WTC11 (cell line): ENCODE data around the gene CHCHD1. TPM values are rescaled to one million over a fixed set of nuclear protein-coding genes. Genes with fewer than 3 reads are reported as not detected.

Experiments
- ATAC-seq: fragments of 200-7000 bp; cut with Tn5 transposase; 2 replicates; pipeline ENCODE4 v1.10.0; 2021; ENCODE audit warnings: mild to moderate bottlenecking, moderate library complexity
- CTCF ChIA-PET: fragments of 300-600 bp; sonication (Branson Sonifier 250); formaldehyde crosslinking; loops from one replicate; lab custom pipeline; 2021; ENCODE audit warnings: antibody characterized with exemption; lab: Charles Lee
- POLR2A ChIA-PET: fragments of 350-600 bp; sonication (Branson Sonifier 250); formaldehyde crosslinking; loops from one replicate; lab custom pipeline; 2021; ENCODE audit warnings: antibody characterized with exemption; lab: Charles Lee
- DNase-seq: peaks from one replicate; pipeline ENCODE4 v3.0.0; 2021; ENCODE audit warnings: low spot score
- H3K27ac Mint-ChIP-seq: 2 replicates; pipeline ENCODE4 v1.8.0; 2021; ENCODE audit warnings: mixed read lengths
- H3K27me3 Mint-ChIP-seq: 2 replicates; pipeline ENCODE4 v1.8.0; 2021; ENCODE audit warnings: low read depth, mild to moderate bottlenecking, moderate library complexity, mixed read lengths
- H3K36me3 Mint-ChIP-seq: 2 replicates; pipeline ENCODE4 v1.8.0; 2021; ENCODE audit warnings: mixed read lengths
- H3K4me1 Mint-ChIP-seq: 2 replicates; pipeline ENCODE4 v1.8.0; 2022; ENCODE audit warnings: mixed read lengths
- H3K4me3 Mint-ChIP-seq: 2 replicates; pipeline ENCODE4 v1.8.0; 2021; ENCODE audit warnings: mild to moderate bottlenecking, moderate library complexity, mixed read lengths
- H3K9me3 Mint-ChIP-seq: 2 replicates; pipeline ENCODE4 v1.8.0; 2021; ENCODE audit warnings: mixed read lengths
- AFF4 ChIP-seq: sonication (generic); formaldehyde crosslinking; IDR thresholded peaks from 2 replicates; pipeline ENCODE4 v1.8.1; 2023; ENCODE audit warnings: mild to moderate bottlenecking, missing genetic modification reagents, borderline replicate concordance
- CREB1 ChIP-seq: sonication (generic); formaldehyde crosslinking; IDR thresholded peaks from 2 replicates; pipeline ENCODE4 v1.8.0; 2023; ENCODE audit warnings: mild to moderate bottlenecking, missing genetic modification reagents
- FOXJ3 ChIP-seq: sonication (generic); formaldehyde crosslinking; IDR thresholded peaks from 2 replicates; pipeline ENCODE4 v1.9.0; 2021; ENCODE audit warnings: missing genetic modification reagents, mild to moderate bottlenecking, borderline replicate concordance
- PRDM15 ChIP-seq: sonication (generic); formaldehyde crosslinking; IDR thresholded peaks from 2 replicates; pipeline ENCODE4 v1.8.0; 2022; ENCODE audit warnings: missing genetic modification reagents
- PRRX2 ChIP-seq: fragments of 250-450 bp; sonication (Bioruptor Pico); IDR thresholded peaks from 2 replicates; pipeline ENCODE4 v1.8.0; 2021; ENCODE audit warnings: mild to moderate bottlenecking
- RORB ChIP-seq: fragments of 250-450 bp; sonication (Bioruptor Pico); IDR thresholded peaks from 2 replicates; pipeline ENCODE4 v1.9.0; 2021; ENCODE audit warnings: mild to moderate bottlenecking
- SMAD3 ChIP-seq: sonication (generic); formaldehyde crosslinking; IDR thresholded peaks from 2 replicates; pipeline ENCODE4 v1.8.0; 2022; ENCODE audit warnings: missing genetic modification reagents, mild to moderate bottlenecking, borderline replicate concordance
- TEAD4 ChIP-seq: sonication (generic); formaldehyde crosslinking; IDR thresholded peaks from 2 replicates; pipeline ENCODE4 v1.8.0; 2022; ENCODE audit warnings: mild to moderate bottlenecking, missing genetic modification reagents
- ZBTB21 ChIP-seq: sonication (generic); formaldehyde crosslinking; IDR thresholded peaks from 2 replicates; pipeline ENCODE4 v1.8.1; 2023; ENCODE audit warnings: mild to moderate bottlenecking, missing genetic modification reagents, borderline replicate concordance
- ZNF138 ChIP-seq: sonication (generic); formaldehyde crosslinking; conservative IDR thresholded peaks from 2 replicates; pipeline ENCODE4 v1.8.1; 2022; ENCODE audit warnings: mild to moderate bottlenecking, moderate library complexity, missing genetic modification reagents
- ZNF532 ChIP-seq: fragments of 250-450 bp; sonication (Bioruptor Pico); IDR thresholded peaks from 2 replicates; pipeline ENCODE4 v1.9.0; 2021; ENCODE audit warnings: mild to moderate bottlenecking, borderline replicate concordance
- ZNF671 ChIP-seq: fragments of 250-450 bp; sonication (Bioruptor Pico); IDR thresholded peaks from 2 replicates; pipeline ENCODE4 v1.8.0; 2021; ENCODE audit warnings: mild to moderate bottlenecking
- total RNA-seq: library from RNA; stranded (reverse); gene quantifications from 3 replicates; pipeline ENCODE4 v1.2.3, GENCODE V29; 2021
- TF ChIP-seq, protein P1 (sequence below): fragments of 250-450 bp; sonication (Bioruptor Pico); IDR thresholded peaks from 2 replicates; pipeline ENCODE4 v1.9.0; 2021; ENCODE audit warnings: moderate library complexity, mild to moderate bottlenecking, inconsistent platforms, borderline replicate concordance
- TF ChIP-seq, protein P2 (sequence below): fragments of 250-450 bp; sonication (Bioruptor Pico); IDR thresholded peaks from 2 replicates; pipeline ENCODE4 v1.8.0; 2021; ENCODE audit warnings: mild to moderate bottlenecking
- TF ChIP-seq, protein P3 (sequence below): sonication (generic); formaldehyde crosslinking; IDR thresholded peaks from 2 replicates; pipeline ENCODE4 v1.8.1; 2023; ENCODE audit warnings: mild to moderate bottlenecking, moderate library complexity, missing genetic modification reagents

CHCHD1 gene
- total RNA-seq, 1 experiment from 2014 or later, result 45.9 TPM

- peaks cover 36% of the 10 kb centered on the region for H3K36me3 Mint-ChIP-seq
- H3K4me3 Mint-ChIP-seq, result no peak overlapping the region
- no peaks in the 10 kb centered on the region for H3K27me3 Mint-ChIP-seq
- no peak overlapping the region for H3K27ac Mint-ChIP-seq
- ATAC-seq (no peak), DNase-seq (no peak)
- H3K9me3 Mint-ChIP-seq, result no peaks in the 10 kb centered on the region
- TF ChIP-seq ZNF532 (no peak), PRRX2 (no peak), AFF4 (no peak), PRDM15 (CRISPR knock-in tag) (no peak)
- H3K4me1 Mint-ChIP-seq, result no peaks in the 10 kb centered on the region
- ChIA-PET CTCF (no interaction called here), POLR2A (no interaction called here)
Measured at GRCh38 chr10:73750819-73751218, 31.0 kb upstream of the CHCHD1 start.

DNA sequence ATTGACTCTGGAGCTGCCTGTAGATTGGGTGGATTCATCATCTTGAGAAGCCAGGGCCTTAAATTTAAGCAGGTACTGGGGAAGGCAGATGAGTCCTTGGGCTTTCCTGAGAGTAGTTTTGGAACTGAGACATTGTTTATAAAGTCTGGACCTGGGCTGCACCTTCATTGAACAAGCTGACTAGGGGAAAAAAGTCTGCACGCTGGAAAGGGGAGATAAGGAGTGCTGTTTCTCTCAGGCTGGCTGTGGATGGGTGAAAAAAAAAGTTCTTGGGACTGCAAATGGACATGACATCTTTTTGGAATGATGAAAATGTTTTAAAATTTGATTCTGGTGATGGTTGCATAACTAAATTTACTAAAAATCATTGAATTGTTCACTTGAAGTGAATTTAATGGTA is 25.7 kb upstream of the CHCHD1 start:
- Mint-ChIP-seq H3K27me3 (no peaks in the 10 kb centered on the region), H3K9me3 (no peaks in the 10 kb centered on the region), H3K4me1 (no peaks in the 10 kb centered on the region), H3K36me3 (peaks cover 29% of the 10 kb centered on the region), H3K4me3 (no peak overlapping the region), H3K27ac (no peak overlapping the region)
- ChIA-PET CTCF (interaction anchor here (1.2 kb wide), 1 partner anchor 13 kb away, joined by 4 read pairs; no protein-coding TSS in a partner anchor), POLR2A (no interaction called here)
- DNase-seq, result no peak
- ATAC-seq, result no peak
- TF ChIP-seq ZNF671 (no peak), FOXJ3 (CRISPR knock-in tag) (no peak), ZNF532 (no peak), TEAD4 (CRISPR knock-in tag) (no peak), CREB1 (CRISPR knock-in tag) (no peak), ZBTB21 (no peak), ZNF138 (CRISPR knock-in tag) (no peak), SMAD3 (CRISPR knock-in tag) (no peak), RORB (CRISPR knock-in tag) (no peak)
- TF ChIP-seq, protein P1, sequence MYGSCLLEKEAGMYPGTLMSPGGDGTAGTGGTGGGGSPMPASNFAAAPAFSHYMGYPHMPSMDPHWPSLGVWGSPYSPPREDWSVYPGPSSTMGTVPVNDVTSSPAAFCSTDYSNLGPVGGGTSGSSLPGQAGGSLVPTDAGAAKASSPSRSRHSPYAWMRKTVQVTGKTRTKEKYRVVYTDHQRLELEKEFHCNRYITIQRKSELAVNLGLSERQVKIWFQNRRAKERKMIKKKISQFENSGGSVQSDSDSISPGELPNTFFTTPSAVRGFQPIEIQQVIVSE (CRISPR knock-in tag), result no peak
- TF ChIP-seq, protein P2, sequence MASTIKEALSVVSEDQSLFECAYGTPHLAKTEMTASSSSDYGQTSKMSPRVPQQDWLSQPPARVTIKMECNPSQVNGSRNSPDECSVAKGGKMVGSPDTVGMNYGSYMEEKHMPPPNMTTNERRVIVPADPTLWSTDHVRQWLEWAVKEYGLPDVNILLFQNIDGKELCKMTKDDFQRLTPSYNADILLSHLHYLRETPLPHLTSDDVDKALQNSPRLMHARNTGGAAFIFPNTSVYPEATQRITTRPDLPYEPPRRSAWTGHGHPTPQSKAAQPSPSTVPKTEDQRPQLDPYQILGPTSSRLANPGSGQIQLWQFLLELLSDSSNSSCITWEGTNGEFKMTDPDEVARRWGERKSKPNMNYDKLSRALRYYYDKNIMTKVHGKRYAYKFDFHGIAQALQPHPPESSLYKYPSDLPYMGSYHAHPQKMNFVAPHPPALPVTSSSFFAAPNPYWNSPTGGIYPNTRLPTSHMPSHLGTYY, result no peak
- TF ChIP-seq, protein P3, sequence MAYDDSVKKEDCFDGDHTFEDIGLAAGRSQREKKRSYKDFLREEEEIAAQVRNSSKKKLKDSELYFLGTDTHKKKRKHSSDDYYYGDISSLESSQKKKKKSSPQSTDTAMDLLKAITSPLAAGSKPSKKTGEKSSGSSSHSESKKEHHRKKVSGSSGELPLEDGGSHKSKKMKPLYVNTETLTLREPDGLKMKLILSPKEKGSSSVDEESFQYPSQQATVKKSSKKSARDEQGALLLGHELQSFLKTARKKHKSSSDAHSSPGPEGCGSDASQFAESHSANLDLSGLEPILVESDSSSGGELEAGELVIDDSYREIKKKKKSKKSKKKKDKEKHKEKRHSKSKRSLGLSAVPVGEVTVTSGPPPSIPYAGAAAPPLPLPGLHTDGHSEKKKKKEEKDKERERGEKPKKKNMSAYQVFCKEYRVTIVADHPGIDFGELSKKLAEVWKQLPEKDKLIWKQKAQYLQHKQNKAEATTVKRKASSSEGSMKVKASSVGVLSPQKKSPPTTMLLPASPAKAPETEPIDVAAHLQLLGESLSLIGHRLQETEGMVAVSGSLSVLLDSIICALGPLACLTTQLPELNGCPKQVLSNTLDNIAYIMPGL (CRISPR knock-in tag), result no peak
